MG63 (cell line): ENCODE results near the gene ATL2. TPM values are rescaled to one million over a fixed set of nuclear protein-coding genes. Genes with fewer than 3 reads are reported as not detected.
"Not testable (repeated sequence)": the region's sequence is repeated elsewhere in the genome, so short reads cannot be mapped to it uniquely, and the experiment has no call there.

ENCODE experiments used
- DNase-seq: peaks from one replicate; pipeline ENCODE4 v3.0.0-alpha.2; 2020
- H3K27me3 ChIP-seq: fragments of 250-450 bp; sonication (Bioruptor Pico); 2 replicates; pipeline ENCODE4 v1.5.1; 2020; ENCODE audit warnings: mild to moderate bottlenecking, moderate library complexity
- H3K36me3 ChIP-seq: fragments of 250-450 bp; sonication (Bioruptor Pico); 2 replicates; pipeline ENCODE4 v1.5.1; 2020; ENCODE audit warnings: mild to moderate bottlenecking, moderate library complexity
- H3K4me3 ChIP-seq: fragments of 250-450 bp; sonication (Bioruptor Pico); 2 replicates; pipeline ENCODE4 v1.5.1; 2020; ENCODE audit warnings: mild to moderate bottlenecking, moderate library complexity
- H3K9me3 ChIP-seq: fragments of 250-450 bp; sonication (Bioruptor Pico); 2 replicates; pipeline ENCODE4 v1.5.1; 2020; ENCODE audit warnings: mild to moderate bottlenecking, moderate library complexity
- total RNA-seq: library from RNA; depleted of rRNA; stranded (reverse); fragments of >200 nt; shearing (Covaris generic); gene quantifications from 2 replicates; pipeline ENCODE4 v1.2.3, GENCODE V29; 2014; ENCODE audit warnings: low replicate concordance

The ATL2 gene
- total RNA-seq, 1 experiment from 2014 or later = 26.1 TPM

GRCh38 chr2:38371235-38371634 lies 5.8 kb downstream of the ATL2 start:
- Histone ChIP-seq H3K36me3 (peaks cover 5% of the 10 kb centered on the region), H3K27me3 (no peaks in the 10 kb centered on the region), H3K4me3 (no peak overlapping the region), H3K9me3 (no peaks in the 10 kb centered on the region)
- DNase-seq = no peak

GRCh38 chr2:38370664-38371063 lies 6.4 kb downstream of the ATL2 start:
- H3K9me3 ChIP-seq = no peaks in the 10 kb centered on the region
- H3K4me3 ChIP-seq = no peak overlapping the region
- no peak for DNase-seq
- H3K27me3 ChIP-seq = no peaks in the 10 kb centered on the region
- peaks cover 5% of the 10 kb centered on the region for H3K36me3 ChIP-seq

- no peaks in the 10 kb centered on the region; the same call in 1 of the 2 replicates for H3K36me3 ChIP-seq
- no peak overlapping the region for H3K4me3 ChIP-seq
- H3K9me3 ChIP-seq = no peaks in the 10 kb centered on the region
- no peaks in the 10 kb centered on the region for H3K27me3 ChIP-seq
- DNase-seq = no peak
Measured at GRCh38 chr2:38362232-38362631, 14.8 kb downstream of the ATL2 start.

- no peaks in the 10 kb centered on the region for H3K9me3 ChIP-seq
- no peak for DNase-seq
- H3K4me3 ChIP-seq = no peak overlapping the region
- H3K36me3 ChIP-seq = no peaks in the 10 kb centered on the region; the same call in 1 of the 2 replicates
- no peaks in the 10 kb centered on the region for H3K27me3 ChIP-seq
Measured at GRCh38 chr2:38360177-38360576, 16.9 kb downstream of the ATL2 start.

- no peak for DNase-seq
- H3K36me3 ChIP-seq = no peaks in the 10 kb centered on the region; the same call in 1 of the 2 replicates
- no peak overlapping the region for H3K4me3 ChIP-seq
- H3K27me3 ChIP-seq = no peaks in the 10 kb centered on the region
- H3K9me3 ChIP-seq = no peaks in the 10 kb centered on the region
Measured at GRCh38 chr2:38353402-38353801, 23.7 kb downstream of the ATL2 start.

- DNase-seq = no peak
- H3K27me3 ChIP-seq = no peaks in the 10 kb centered on the region
- no peak overlapping the region for H3K4me3 ChIP-seq
- no peaks in the 10 kb centered on the region; the same call in 1 of the 2 replicates for H3K36me3 ChIP-seq
- no peaks in the 10 kb centered on the region for H3K9me3 ChIP-seq
Measured at GRCh38 chr2:38352336-38352735, 24.7 kb downstream of the ATL2 start.

GRCh38 chr2:38345323-38346038 lies 31.6 kb downstream of the ATL2 start:
- H3K36me3 ChIP-seq = peaks cover 30% of the 10 kb centered on the region
- peaks cover 6% of the 10 kb centered on the region; the same call in 1 of the 2 replicates for H3K9me3 ChIP-seq
- H3K27me3 ChIP-seq = no peaks in the 10 kb centered on the region
- DNase-seq = no peak
- H3K4me3 ChIP-seq = no peak overlapping the region

- Histone ChIP-seq H3K27me3 (no peaks in the 10 kb centered on the region), H3K4me3 (no peak overlapping the region), H3K36me3 (peaks cover 30% of the 10 kb centered on the region), H3K9me3 (peaks cover 6% of the 10 kb centered on the region; the same call in 1 of the 2 replicates)
- no peak for DNase-seq
Measured at GRCh38 chr2:38344813-38345212, 32.3 kb downstream of the ATL2 start.

- DNase-seq = no peak
- Histone ChIP-seq H3K27me3 (no peaks in the 10 kb centered on the region), H3K36me3 (peaks cover 30% of the 10 kb centered on the region), H3K4me3 (no peak overlapping the region), H3K9me3 (peaks cover 6% of the 10 kb centered on the region; the same call in 1 of the 2 replicates)
Measured at GRCh38 chr2:38343212-38343611, 33.9 kb downstream of the ATL2 start.

- peaks cover 4% of the 10 kb centered on the region for H3K9me3 ChIP-seq
- no peak overlapping the region for H3K4me3 ChIP-seq
- no peaks in the 10 kb centered on the region for H3K27me3 ChIP-seq
- H3K36me3 ChIP-seq = peaks cover 24% of the 10 kb centered on the region
- no peak for DNase-seq
Measured at GRCh38 chr2:38336621-38337020, 40.5 kb downstream of the ATL2 start.

GRCh38 chr2:38330754-38331153 lies 46.3 kb downstream of the ATL2 start:
- no peaks in the 10 kb centered on the region for H3K27me3 ChIP-seq
- no peak for DNase-seq
- no peak overlapping the region for H3K4me3 ChIP-seq
- peaks cover 12% of the 10 kb centered on the region for H3K9me3 ChIP-seq
- H3K36me3 ChIP-seq = peaks cover 18% of the 10 kb centered on the region

- no peaks in the 10 kb centered on the region for H3K27me3 ChIP-seq
- peaks cover 16% of the 10 kb centered on the region for H3K36me3 ChIP-seq
- no peak overlapping the region for H3K4me3 ChIP-seq
- peaks cover 12% of the 10 kb centered on the region for H3K9me3 ChIP-seq
- no peak for DNase-seq
Measured at GRCh38 chr2:38327580-38327979, 49.5 kb downstream of the ATL2 start.

GRCh38 chr2:38323623-38324022 lies 53.5 kb downstream of the ATL2 start:
- H3K9me3 ChIP-seq = no peaks in the 10 kb centered on the region
- DNase-seq = no peak

GRCh38 chr2:38322224-38322914 lies 54.7 kb downstream of the ATL2 start:
- Histone ChIP-seq H3K36me3 (peaks cover 8% of the 10 kb centered on the region), H3K9me3 (no peaks in the 10 kb centered on the region), H3K27me3 (no peaks in the 10 kb centered on the region), H3K4me3 (no peak overlapping the region)
- no peak for DNase-seq

More at GRCh38 chr2:38323623-38324022, 53.5 kb downstream of the ATL2 start:
- Histone ChIP-seq H3K36me3 (peaks cover 8% of the 10 kb centered on the region), H3K27me3 (no peaks in the 10 kb centered on the region), H3K4me3 (no peak overlapping the region)

GRCh38 chr2:38319240-38319639 lies 57.8 kb downstream of the ATL2 start:
- H3K4me3 ChIP-seq, H3K27me3 ChIP-seq, H3K9me3 ChIP-seq, DNase-seq: not testable (repeated sequence)
- H3K36me3 ChIP-seq = peaks cover 11% of the 10 kb centered on the region

- DNase-seq = no peak
- no peak overlapping the region for H3K4me3 ChIP-seq
Measured at GRCh38 chr2:38317725-38318124, 59.3 kb downstream of the ATL2 start.

GRCh38 chr2:38315707-38316333 lies 61.3 kb downstream of the ATL2 start:
- no peaks in the 10 kb centered on the region for H3K9me3 ChIP-seq
- no peak for DNase-seq
- peaks cover 40% of the 10 kb centered on the region for H3K36me3 ChIP-seq
- no peaks in the 10 kb centered on the region for H3K27me3 ChIP-seq
- no peak overlapping the region for H3K4me3 ChIP-seq

More at GRCh38 chr2:38317725-38318124, 59.3 kb downstream of the ATL2 start:
- Histone ChIP-seq H3K9me3 (no peaks in the 10 kb centered on the region), H3K27me3 (no peaks in the 10 kb centered on the region), H3K36me3 (peaks cover 26% of the 10 kb centered on the region)
